SU-DHL-6 (cell line): Measurements from ENCODE around the gene TMEM203.

Experiments used
- H2AFZ ChIP-seq: fragments of 200-600 bp; sonication (generic); 2 replicates; pipeline ENCODE4 v1.6.1; 2014; ENCODE audit warnings: low read depth, mild to moderate bottlenecking, moderate library complexity, mixed read lengths, antibody characterized with exemption, low read length; ENCODE audit not compliant: severe bottlenecking
- H3F3A ChIP-seq: fragments of 200-600 bp; shearing (Covaris generic); 2 replicates; pipeline ENCODE4 v1.6.0; 2016; ENCODE audit warnings: antibody characterized with exemption, mild to moderate bottlenecking; ENCODE audit not compliant: insufficient read depth
- H3K27ac ChIP-seq: fragments of 200-600 bp; sonication (generic); 2 replicates; pipeline ENCODE4 v1.5.1; 2016; ENCODE audit warnings: low read depth, mild to moderate bottlenecking, low read length, moderate library complexity, mixed read lengths
- H3K27me3 ChIP-seq: fragments of 200-600 bp; sonication (generic), shearing (Covaris generic); 2 replicates; pipeline ENCODE4 v1.6.0; 2014; ENCODE audit warnings: mild to moderate bottlenecking, low read length
- H3K36me3 ChIP-seq: fragments of 200-600 bp; sonication (generic); 2 replicates; pipeline ENCODE4 v1.6.1; 2014; ENCODE audit warnings: mild to moderate bottlenecking, low read length, mixed read lengths
- H3K4me2 ChIP-seq: fragments of 300-600, 200-600 bp; shearing (Covaris generic), sonication (generic); 2 replicates; pipeline ENCODE4 v1.6.0; 2014; ENCODE audit warnings: low read length, low read depth, mild to moderate bottlenecking; ENCODE audit not compliant: poor library complexity, severe bottlenecking
- H3K4me3 ChIP-seq: fragments of 200-600 bp; sonication (generic); 2 replicates; pipeline ENCODE4 v1.5.1; 2014; ENCODE audit warnings: antibody characterized with exemption, low read length, mild to moderate bottlenecking, mixed read lengths; ENCODE audit not compliant: insufficient read depth, poor library complexity, severe bottlenecking
- H3K79me2 ChIP-seq: fragments of 200-600 bp; sonication (generic); 2 replicates; pipeline ENCODE4 v1.6.1; 2014; ENCODE audit warnings: mild to moderate bottlenecking, low read length, moderate library complexity; ENCODE audit not compliant: insufficient read depth
- H3K9ac ChIP-seq: fragments of 200-600 bp; sonication (generic); 2 replicates; pipeline ENCODE4 v1.7.0; 2014; ENCODE audit warnings: mild to moderate bottlenecking, low read length
- H3K9me2 ChIP-seq: fragments of 200-600 bp; sonication (generic); replicated peaks from 2 replicates; pipeline ENCODE4 v1.6.1; 2014; ENCODE audit warnings: low read length; ENCODE audit not compliant: insufficient read depth
- H3K9me3 ChIP-seq: fragments of 200-600 bp; sonication (generic); 2 replicates; pipeline ENCODE4 v1.6.1; 2014; ENCODE audit warnings: low read length, mixed read lengths; ENCODE audit not compliant: insufficient read depth
- H4K20me1 ChIP-seq: fragments of 200-600 bp; sonication (generic); 2 replicates; pipeline ENCODE4 v1.6.1; 2014; ENCODE audit warnings: low read depth, mild to moderate bottlenecking, antibody characterized with exemption, low read length, moderate library complexity, mixed read lengths
- CTCF ChIP-seq: fragments of 200-600 bp; sonication (generic); IDR thresholded peaks from one replicate; pipeline ENCODE4 v1.5.1; 2017; ENCODE audit warnings: antibody characterized with exemption, mild to moderate bottlenecking, low read length, moderate library complexity; ENCODE audit not compliant: insufficient read depth, poor library complexity, severe bottlenecking
- EZH2phosphoT487 ChIP-seq: fragments of 200-600 bp; sonication (generic), shearing (Covaris generic); conservative IDR thresholded peaks from 2 replicates; pipeline ENCODE4 v1.6.1; 2018; ENCODE audit warnings: mild to moderate bottlenecking, antibody characterized with exemption, low read length, moderate library complexity, mixed read lengths

Gene TMEM203

GRCh38 chr9:137160716-137161557 lies 44.5 kb downstream of the TMEM203 start:
- Histone ChIP-seq H4K20me1 (no peaks in the 10 kb centered on the region), H3K9ac (no peak overlapping the region), H3K27me3 (no peaks in the 10 kb centered on the region), H3K27ac (no peak overlapping the region), H3K79me2 (no peaks in the 10 kb centered on the region), H3K4me3 (no peak overlapping the region), H3K36me3 (no peaks in the 10 kb centered on the region), H2AFZ (no peak overlapping the region), H3K9me3 (no peaks in the 10 kb centered on the region), H3K9me2 (no peaks in the 10 kb centered on the region), H3F3A (no peaks in the 10 kb centered on the region), H3K4me2 (no peak overlapping the region)
- no peak for TF ChIP-seq CTCF

GRCh38 chr9:137160054-137160425 lies 45.4 kb downstream of the TMEM203 start:
- H3K27me3 ChIP-seq, result no peaks in the 10 kb centered on the region
- H3K4me3 ChIP-seq, result no peak overlapping the region
- no peak overlapping the region for H2AFZ ChIP-seq
- no peaks in the 10 kb centered on the region for H3F3A ChIP-seq
- H3K27ac ChIP-seq, result no peak overlapping the region
- no peaks in the 10 kb centered on the region for H3K9me3 ChIP-seq
- no peaks in the 10 kb centered on the region for H3K9me2 ChIP-seq
- no peaks in the 10 kb centered on the region for H3K36me3 ChIP-seq
- TF ChIP-seq EZH2phosphoT487 (no peak), CTCF (no peak)
- H3K9ac ChIP-seq, result no peak overlapping the region
- no peaks in the 10 kb centered on the region for H3K79me2 ChIP-seq
- H4K20me1 ChIP-seq, result no peaks in the 10 kb centered on the region
- H3K4me2 ChIP-seq, result no peak overlapping the region

GRCh38 chr9:137159105-137160053 lies 46.1 kb downstream of the TMEM203 start:
- Histone ChIP-seq H2AFZ (no peak overlapping the region), H3K9me3 (no peaks in the 10 kb centered on the region), H3F3A (no peaks in the 10 kb centered on the region), H3K4me2 (no peak overlapping the region), H4K20me1 (no peaks in the 10 kb centered on the region), H3K79me2 (no peaks in the 10 kb centered on the region), H3K9me2 (no peaks in the 10 kb centered on the region), H3K36me3 (no peaks in the 10 kb centered on the region), H3K9ac (no peak overlapping the region), H3K27me3 (no peaks in the 10 kb centered on the region), H3K4me3 (no peak overlapping the region), H3K27ac (no peak overlapping the region)
- TF ChIP-seq EZH2phosphoT487 (no peak), CTCF (no peak)
